ENCODE results near the gene IL24. TPM values are rescaled to one million over a fixed set of nuclear protein-coding genes. Genes with fewer than 3 reads are reported as not detected.

Gene IL24
- total and polyA plus RNA-seq, 10 of the 15 experiments (the other 5 are each of a cell fraction or from before 2014, with no cell fraction given), result 0.05 to 19.8 (median 0.35) TPM; not detected in 1

- FAIRE-seq, result no peak
- ChIA-PET CTCF (interaction anchor here (0.8 to 9.4 kb wide), 7 partner anchors 9 to 37 kb away, joined by 3 to 61 read pairs (median 13); no protein-coding TSS in a partner anchor), RAD21 (ENCODE audit: unreplicated experiment) (interaction anchor here (1.1 kb wide), 1 partner anchor 10 kb away, joined by 3 read pairs; no protein-coding TSS in a partner anchor), SMC1A (ENCODE audit: uncharacterized antibody, unreplicated experiment) (interaction anchor here (1.8 kb wide), 1 partner anchor 29 kb away, joined by 4 read pairs; no protein-coding TSS in a partner anchor), POLR2A (no interaction called here)
- Histone ChIP-seq H3K4me1 (ENCODE audit: control insufficient read depth, insufficient read depth, low read length) (peaks cover 14% of the 10 kb centered on the region), H2AFZ (ENCODE audit: control insufficient read depth, low read depth, low read length) (no peak overlapping the region), H3K4me2 (ENCODE audit: control insufficient read depth, insufficient read depth) (no peak overlapping the region), H3K36me3 (ENCODE audit: control insufficient read depth in 2 of 2, insufficient read depth in 2 of 2, low read length in 1 of 2) (no peaks in the 10 kb centered on the region), H3K79me2 (ENCODE audit: control insufficient read depth, insufficient read depth, low read length) (no peaks in the 10 kb centered on the region), H3K27me3 (replicated peaks in 1 of 2; ENCODE audit: control insufficient read depth in 2 of 2, insufficient read depth in 2 of 2, low read length in 1 of 2) (no peaks in the 10 kb centered on the region), H3K4me3 (no peak overlapping the region), H4K20me1 (ENCODE audit: control insufficient read depth, insufficient read depth) (no peaks in the 10 kb centered on the region), H3K27ac (ENCODE audit: control insufficient read depth, insufficient read depth) (no peak overlapping the region), H3K9ac (ENCODE audit: control insufficient read depth, insufficient read depth, low read length) (no peak overlapping the region), H3K9me3 (replicated peaks; ENCODE audit: control insufficient read depth, insufficient read depth, low read length) (no peaks in the 10 kb centered on the region; the same call in 2 of the 3 replicates)
- intact Hi-C loops (cut with micrococcal nuclease; ENCODE audit: unreplicated experiment) (no loop called here), in situ Hi-C loops (cut with MboI) (no loop called here)
- no peak for ATAC-seq
- no peak for TF ChIP-seq IKZF1 (conservative IDR thresholded peaks at IDR 0.05)
- no peak for TF ChIP-seq TBL1XR1 (IDR thresholded peaks at IDR 0.05; ENCODE audit: low read depth, low read length)
- TF ChIP-seq CBX5 (IDR thresholded peaks at IDR 0.05; ENCODE audit: low read depth), result no peak
- no peak for TF ChIP-seq MTA2 (IDR thresholded peaks at IDR 0.05; ENCODE audit: low read depth)
- TF ChIP-seq HDGF (IDR thresholded peaks at IDR 0.05), result no peak
- TF ChIP-seq RFX5 (IDR thresholded peaks at IDR 0.05; ENCODE audit: low read depth, low read length), result no peak
- TF ChIP-seq SMAD5 (IDR thresholded peaks at IDR 0.05; ENCODE audit: low read depth), result no peak
- no peak for TF ChIP-seq CUX1 (IDR thresholded peaks at IDR 0.05; ENCODE audit: insufficient replicate concordance, low read depth, low read length)
- no peak for TF ChIP-seq STAT3 (IDR thresholded peaks at IDR 0.05; ENCODE audit: low read depth, low read length)
- TF ChIP-seq ZBTB11 (CRISPR knock-in tag; IDR thresholded peaks at IDR 0.05), result no peak
- TF ChIP-seq NR2C2 (IDR thresholded peaks at IDR 0.05; ENCODE audit: borderline replicate concordance, control insufficient read depth, insufficient read length, low read depth), result no peak
- no peak for TF ChIP-seq MAX (IDR thresholded peaks at IDR 0.05; ENCODE audit: low read depth, low read length)
- BruUV-seq (replicated peaks), result no TSS peak
- WGBS (ENCODE audit: insufficient coverage, insufficient replicate concordance, low lambda C conversion rate, missing lambda C conversion rate), result 60% methylated on average over 5 of the region's 5 CpGs
- no peak for DNase-seq (ENCODE audit: low read depth, low spot score)
These were observed 47.5 kb downstream of the IL24 start for GRCh38 chr1:206944703-206945102.
